Liver (tissue), 9 donors: ENCODE data around the gene CDH4. TPM values are rescaled to one million over a fixed set of nuclear protein-coding genes. Genes with fewer than 3 reads are reported as not detected.

Experiments used
- DNase-seq: peaks from one replicate; pipeline ENCODE4 v3.0.0-alpha.2; 2017; ENCODE audit warnings: low spot score
- H3K27ac ChIP-seq, 2 donors: one replicate each; pipeline ENCODE4 v1.7.0; 2013; ENCODE audit warnings: inconsistent platforms in 2 of 2, low read length in 2 of 2, control low read depth in 1 of 2, low read depth in 1 of 2, mild to moderate bottlenecking in 1 of 2
- H3K27me3 ChIP-seq, 4 donors: one replicate each; pipeline versions ENCODE4 v1.6.1 to v1.7.0; 2013; ENCODE audit warnings: low read length in 3 of 4, inconsistent platforms in 1 of 4, mild to moderate bottlenecking in 1 of 4, moderate library complexity in 1 of 4; ENCODE audit not compliant: control insufficient read depth in 4 of 4, insufficient read depth in 4 of 4
- H3K36me3 ChIP-seq, 4 donors: one replicate each; pipeline versions ENCODE4 v1.6.1 to v1.7.0; 2013; ENCODE audit warnings: low read length in 3 of 4, mild to moderate bottlenecking in 3 of 4, low read depth in 1 of 4, moderate library complexity in 1 of 4; ENCODE audit not compliant: control insufficient read depth in 4 of 4, insufficient read depth in 3 of 4
- H3K4me1 ChIP-seq, 4 donors: one replicate each; pipeline versions ENCODE4 v1.6.1 to v1.7.0; 2013; ENCODE audit warnings: low read length in 3 of 4, mild to moderate bottlenecking in 3 of 4, moderate library complexity in 1 of 4; ENCODE audit not compliant: control insufficient read depth in 4 of 4, insufficient read depth in 4 of 4
- H3K4me3 ChIP-seq, 3 donors: one replicate each; pipeline versions ENCODE4 v1.6.1 to v1.7.0; 2013; ENCODE audit warnings: low read length in 3 of 3, control low read depth in 1 of 3, low read depth in 1 of 3, mild to moderate bottlenecking in 1 of 3
- H3K9ac ChIP-seq, 2 donors: one replicate each; pipeline ENCODE4 v1.7.0; 2013; ENCODE audit warnings: low read length in 2 of 2, mild to moderate bottlenecking in 2 of 2, moderate library complexity in 2 of 2, control low read depth in 1 of 2, low read depth in 1 of 2
- H3K9me3 ChIP-seq, 4 donors: one replicate each; pipeline versions ENCODE4 v1.6.1 to v1.7.0; 2013; ENCODE audit warnings: low read length in 3 of 4; ENCODE audit not compliant: control insufficient read depth in 4 of 4
- EGR1 ChIP-seq, 2 donors: IDR thresholded peaks; 2 replicates each; pipeline ENCODE4 v1.6.1; 2016 to 2018; ENCODE audit warnings: antibody characterized with exemption in 2 of 2, low read depth in 2 of 2
- FOXA2 ChIP-seq: IDR thresholded peaks from 2 replicates; pipeline ENCODE4 v1.6.1; 2016; ENCODE audit warnings: antibody characterized with exemption
- GABPA ChIP-seq, 2 donors: IDR thresholded peaks in 1 of 2; conservative IDR thresholded peaks in 1 of 2; 2 replicates each; pipeline ENCODE4 v1.6.1; 2016; ENCODE audit warnings: antibody characterized with exemption in 2 of 2, mild to moderate bottlenecking in 1 of 2, moderate library complexity in 1 of 2
- HNF4A ChIP-seq, 2 donors: conservative IDR thresholded peaks; 2 replicates each; pipeline ENCODE4 v1.6.1; 2016; ENCODE audit warnings: antibody characterized with exemption in 2 of 2, mild to moderate bottlenecking in 2 of 2
- HNF4G ChIP-seq: IDR thresholded peaks from 2 replicates; pipeline ENCODE4 v1.6.1; 2016; ENCODE audit warnings: antibody characterized with exemption
- JUND ChIP-seq, 2 donors: IDR thresholded peaks; 2 replicates each; pipeline ENCODE4 v1.6.1; 2016; ENCODE audit warnings: antibody characterized with exemption in 2 of 2
- MAX ChIP-seq: IDR thresholded peaks from 2 replicates; pipeline ENCODE4 v1.6.1; 2016; ENCODE audit warnings: antibody characterized with exemption
- NR2F2 ChIP-seq: IDR thresholded peaks from 2 replicates; pipeline ENCODE4 v1.6.1; 2016; ENCODE audit warnings: antibody characterized with exemption
- RAD21 ChIP-seq, 2 donors: IDR thresholded peaks; 2 replicates each; pipeline ENCODE4 v1.6.1; 2016; ENCODE audit warnings: antibody characterized with exemption in 2 of 2, mild to moderate bottlenecking in 2 of 2
- REST ChIP-seq: IDR thresholded peaks from 2 replicates; pipeline ENCODE4 v1.6.1; 2016; ENCODE audit warnings: antibody characterized with exemption, mild to moderate bottlenecking
- RXRA ChIP-seq, 2 donors: IDR thresholded peaks; 2 replicates each; pipeline ENCODE4 v1.6.1; 2017 to 2018; ENCODE audit warnings: antibody characterized with exemption in 2 of 2, mild to moderate bottlenecking in 1 of 2
- TAF1 ChIP-seq: conservative IDR thresholded peaks from 2 replicates; pipeline ENCODE4 v1.6.1; 2016; ENCODE audit warnings: antibody characterized with exemption, mild to moderate bottlenecking
- YY1 ChIP-seq: IDR thresholded peaks from 2 replicates; pipeline ENCODE4 v1.6.1; 2016; ENCODE audit warnings: antibody characterized with exemption, mild to moderate bottlenecking
- WGBS: extraction: QIAGEN DNeasy Blood & Tissue Kit; methylation state at CpG from one replicate; pipeline ENCODE4 v1.1.7; 2013; 5-methylcytosine and 5-hydroxymethylcytosine counted together
- polyA plus RNA-seq, 2 donors: library from polyadenylated mRNA; stranded (reverse) in 1 of 2; unstranded in 1 of 2; fragments of 200-250 nt in 1 of 2; fragments of >200 nt in 1 of 2; fragmentation: Nextera tagmentation in 1 of 2; extraction: Ambion mirVana in 1 of 2; gene quantifications; one replicate each; pipeline versions ENCODE4 v1.2.1 to v1.2.3, GENCODE V29; 2013 to 2015
- total RNA-seq, 2 donors: library from RNA; depleted of rRNA; stranded (reverse); fragments of >200 nt; gene quantifications; one replicate each; pipeline ENCODE4 v1.2.3, GENCODE V29; 2014
- TF ChIP-seq, protein P1 (sequence below): fragments of 150-350 bp; IDR thresholded peaks from 2 replicates; pipeline ENCODE4 v1.5.1; 2017; ENCODE audit warnings: improper control_type of control experiment, low read depth, low read length; ENCODE audit not compliant: missing input control
- TF ChIP-seq, protein P2 (sequence below): IDR thresholded peaks from 2 replicates; pipeline ENCODE4 v1.6.1; 2016; ENCODE audit warnings: antibody characterized with exemption
- donor health status: healthy.
- donor health status: healthy.
- donor health status: healthy.
- donor health status: healthy.
- donor health status: healthy.

CDH4 gene
- total and polyA plus RNA-seq, 4 donors: 0.03 to 0.25 (median 0.19) TPM; not detected in 1

DNA sequence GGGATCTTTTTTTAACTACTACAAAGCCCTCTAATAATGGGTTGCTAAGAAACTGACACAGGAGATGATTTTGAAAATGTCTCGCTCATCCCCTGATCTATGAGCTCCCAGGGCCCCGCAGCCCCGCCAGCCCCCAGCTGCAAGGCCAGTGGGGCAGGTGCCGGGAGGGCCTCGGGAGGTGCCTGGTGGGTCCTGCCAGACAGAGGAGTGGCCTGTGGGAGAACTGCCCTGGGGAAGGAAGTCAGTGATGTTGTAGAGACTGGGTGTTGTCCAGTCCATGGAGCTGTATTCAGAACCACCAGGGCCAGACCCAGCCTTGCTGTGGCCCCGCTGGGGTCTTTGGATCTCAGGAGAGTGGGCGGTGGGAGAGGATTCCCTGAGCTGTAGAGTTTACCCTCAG lies 554.9 kb downstream of the CDH4 start:
- 80% methylated on average over 7 of the region's 7 CpGs for WGBS
- DNase-seq: no peak
- no peak overlapping the region for H3K9ac ChIP-seq

DNA sequence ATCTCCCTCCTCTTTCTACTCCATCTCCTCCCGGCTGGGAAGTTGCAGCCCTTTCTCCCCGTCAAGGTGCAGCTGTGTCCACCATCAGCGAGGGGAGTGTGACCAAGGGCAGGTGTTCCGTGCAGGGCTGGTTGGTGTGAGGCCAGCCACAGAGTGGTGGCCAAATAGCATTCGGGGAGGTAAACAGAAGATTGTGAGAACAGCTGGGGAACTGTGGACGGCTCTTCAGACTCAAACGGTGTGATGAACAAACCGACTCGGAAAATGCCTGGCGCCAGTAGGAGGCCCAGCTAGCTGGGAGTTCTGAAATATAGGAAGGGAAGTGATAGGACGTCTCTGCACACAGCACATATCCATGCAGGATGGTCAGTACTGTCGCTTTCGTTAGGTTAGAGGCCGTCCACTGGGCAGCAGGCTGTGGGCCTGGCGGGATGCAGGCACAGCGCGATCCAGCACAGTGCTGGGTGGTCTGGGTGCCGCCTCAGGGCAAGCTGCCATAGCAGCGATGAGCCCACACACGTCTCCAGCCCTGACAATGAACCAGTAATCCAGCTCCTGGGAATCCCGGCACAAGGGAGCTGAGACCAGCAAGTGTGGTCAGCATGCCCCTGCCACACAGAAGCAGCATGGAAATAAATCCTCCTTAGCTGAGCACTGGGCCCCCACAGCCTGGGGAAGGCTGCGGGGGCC lies 555.6 kb downstream of the CDH4 start:
- TF ChIP-seq TAF1 (no peak), HNF4A (conservative IDR thresholded peaks at IDR 0.05) (no peak), RXRA (IDR thresholded peaks at IDR 0.05) (no peak), GABPA (IDR thresholded peaks at IDR 0.05 in 1 of 2, conservative IDR thresholded peaks at IDR 0.05 in 1 of 2) (no peak), JUND (IDR thresholded peaks at IDR 0.05) (no peak), YY1 (no peak), EGR1 (IDR thresholded peaks at IDR 0.05; ENCODE audit: low read depth in 2 of 2) (no peak), REST (no peak), FOXA2 (no peak), RAD21 (IDR thresholded peaks at IDR 0.05) (no peak)
- TF ChIP-seq, protein P1, sequence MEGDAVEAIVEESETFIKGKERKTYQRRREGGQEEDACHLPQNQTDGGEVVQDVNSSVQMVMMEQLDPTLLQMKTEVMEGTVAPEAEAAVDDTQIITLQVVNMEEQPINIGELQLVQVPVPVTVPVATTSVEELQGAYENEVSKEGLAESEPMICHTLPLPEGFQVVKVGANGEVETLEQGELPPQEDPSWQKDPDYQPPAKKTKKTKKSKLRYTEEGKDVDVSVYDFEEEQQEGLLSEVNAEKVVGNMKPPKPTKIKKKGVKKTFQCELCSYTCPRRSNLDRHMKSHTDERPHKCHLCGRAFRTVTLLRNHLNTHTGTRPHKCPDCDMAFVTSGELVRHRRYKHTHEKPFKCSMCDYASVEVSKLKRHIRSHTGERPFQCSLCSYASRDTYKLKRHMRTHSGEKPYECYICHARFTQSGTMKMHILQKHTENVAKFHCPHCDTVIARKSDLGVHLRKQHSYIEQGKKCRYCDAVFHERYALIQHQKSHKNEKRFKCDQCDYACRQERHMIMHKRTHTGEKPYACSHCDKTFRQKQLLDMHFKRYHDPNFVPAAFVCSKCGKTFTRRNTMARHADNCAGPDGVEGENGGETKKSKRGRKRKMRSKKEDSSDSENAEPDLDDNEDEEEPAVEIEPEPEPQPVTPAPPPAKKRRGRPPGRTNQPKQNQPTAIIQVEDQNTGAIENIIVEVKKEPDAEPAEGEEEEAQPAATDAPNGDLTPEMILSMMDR: no peak
- no peak overlapping the region for H3K9ac ChIP-seq
- H3K36me3 ChIP-seq: no peaks in the 10 kb centered on the region
- WGBS: 73% methylated on average over 22 of the region's 22 CpGs
- H3K9me3 ChIP-seq: no peaks in the 10 kb centered on the region
- DNase-seq: no peak
- no peaks in the 10 kb centered on the region for H3K4me1 ChIP-seq
- H3K4me3 ChIP-seq: no peak overlapping the region
- peaks cover 0 to 4% (median 0%) of the 10 kb centered on the region in 4 donors for H3K27me3 ChIP-seq
- H3K27ac ChIP-seq: no peak overlapping the region

More for the DNA sequence above, 554.9 kb downstream of the CDH4 start:
- H3K36me3 ChIP-seq: no peaks in the 10 kb centered on the region
- no peak overlapping the region for H3K27ac ChIP-seq
- H3K9me3 ChIP-seq: no peaks in the 10 kb centered on the region
- peaks cover 0 to 4% (median under 1%) of the 10 kb centered on the region in 4 donors for H3K27me3 ChIP-seq
- no peak for TF ChIP-seq REST
- no peak for TF ChIP-seq EGR1 (IDR thresholded peaks at IDR 0.05; ENCODE audit: low read depth in 2 of 2)
- TF ChIP-seq, protein P2, sequence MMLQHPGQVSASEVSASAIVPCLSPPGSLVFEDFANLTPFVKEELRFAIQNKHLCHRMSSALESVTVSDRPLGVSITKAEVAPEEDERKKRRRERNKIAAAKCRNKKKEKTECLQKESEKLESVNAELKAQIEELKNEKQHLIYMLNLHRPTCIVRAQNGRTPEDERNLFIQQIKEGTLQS: no peak
- TF ChIP-seq YY1: no peak
- no peak for TF ChIP-seq NR2F2
- no peak for TF ChIP-seq MAX
- no peak for TF ChIP-seq GABPA (IDR thresholded peaks at IDR 0.05 in 1 of 2, conservative IDR thresholded peaks at IDR 0.05 in 1 of 2)
- TF ChIP-seq HNF4G: no peak
- TF ChIP-seq RAD21 (IDR thresholded peaks at IDR 0.05): no peak
- no peak overlapping the region for H3K4me3 ChIP-seq
- no peaks in the 10 kb centered on the region for H3K4me1 ChIP-seq
